Measurements from ENCODE around the gene RERE.

RERE gene

GRCh38 chr1:8817412-8818324 is at the start of gene RERE:
TSS of gene RERE (minus strand) at chr1:8817640.
- DNase-seq, result peak; percentile 94

GRCh38 chr1:8866792-8867415 is 49.5 kb upstream of the RERE start:
- DNase-seq, result no peak

GRCh38 chr1:8866173-8866791 is 48.8 kb upstream of the RERE start:
- no peak for DNase-seq

GRCh38 chr1:8864713-8865344 is 47.4 kb upstream of the RERE start:
- DNase-seq, result no peak

GRCh38 chr1:8863794-8864233 is 46.4 kb upstream of the RERE start:
- no peak for DNase-seq

- no peak for DNase-seq
Observed at GRCh38 chr1:8863138-8863537, 45.7 kb upstream of the RERE start.

- peak; percentile 41 for DNase-seq
Observed at GRCh38 chr1:8862528-8862927, 45.1 kb upstream of the RERE start.

GRCh38 chr1:8860738-8861516 is 43.5 kb upstream of the RERE start:
- DNase-seq, result no peak

- peak; percentile 49 for DNase-seq
Observed at GRCh38 chr1:8858888-8859706, 41.7 kb upstream of the RERE start.

GRCh38 chr1:8858112-8858668 is 40.8 kb upstream of the RERE start:
- DNase-seq, result no peak

GRCh38 chr1:8856689-8857412 is 39.4 kb upstream of the RERE start:
- DNase-seq, result no peak

GRCh38 chr1:8854240-8854639 is 36.8 kb upstream of the RERE start:
- DNase-seq, result no peak

GRCh38 chr1:8851060-8851459 is 33.6 kb upstream of the RERE start:
- DNase-seq, result no peak

GRCh38 chr1:8848663-8849386 is 31.4 kb upstream of the RERE start:
- DNase-seq, result peak; percentile 74

GRCh38 chr1:8847990-8848389 is 30.6 kb upstream of the RERE start:
- no peak for DNase-seq

GRCh38 chr1:8846263-8846662 is 28.8 kb upstream of the RERE start:
- no peak for DNase-seq

- no peak for DNase-seq
Observed at GRCh38 chr1:8845104-8846097, 28.0 kb upstream of the RERE start.

- no peak for DNase-seq
Observed at GRCh38 chr1:8844501-8845006, 27.1 kb upstream of the RERE start.

Data from activated gamma-delta T cell treated with Interleukin-2 at 50 U/mL for 16 hours (primary cell).